Lower lobe of right lung (tissue), 2 donors: ENCODE results near the gene CREBRF. TPM values are rescaled to one million over a fixed set of nuclear protein-coding genes. Genes with fewer than 3 reads are reported as not detected.

Experiments
- ATAC-seq, 2 donors: fragments of 200-7000 bp; cut with Tn5 transposase; one replicate each; pipeline ENCODE4 v1.9.1; 2020 to 2022; ENCODE audit warnings: mild to moderate bottlenecking in 2 of 2, moderate library complexity in 2 of 2
- DNase-seq: peaks from one replicate; pipeline ENCODE4 v3.0.0-alpha.2; 2020
- H3K27ac ChIP-seq: fragments of 200-600 bp; one replicate; pipeline ENCODE4 v1.8.0; 2022
- H3K27me3 ChIP-seq: fragments of 200-600 bp; one replicate; pipeline ENCODE4 v1.8.0; 2022; ENCODE audit warnings: low read depth
- H3K36me3 ChIP-seq: fragments of 200-600 bp; one replicate; pipeline ENCODE4 v1.8.0; 2022; ENCODE audit warnings: mild to moderate bottlenecking
- H3K4me1 ChIP-seq: fragments of 200-600 bp; one replicate; pipeline ENCODE4 v1.8.0; 2022
- H3K4me3 ChIP-seq: fragments of 200-600 bp; one replicate; pipeline ENCODE4 v1.8.0; 2022; ENCODE audit warnings: mild to moderate bottlenecking
- H3K9me3 ChIP-seq: fragments of 200-600 bp; one replicate; pipeline ENCODE4 v1.8.0; 2022
- CTCF ChIP-seq: fragments of 200-600 bp; IDR thresholded peaks from one replicate; pipeline ENCODE4 v1.8.0; 2022; ENCODE audit warnings: antibody characterized with exemption, mild to moderate bottlenecking
- intact Hi-C: fragments of 100-400 bp; cut with DNase I; formaldehyde crosslinking; loops from one replicate; pipeline ENCODE4 v1.11.0; 2022
- total RNA-seq: library from RNA; stranded (reverse); fragmentation: NEBNext Ultra II Directional; extraction: Animal tissue kit (Norgen Biotek cat#: 25700); gene quantifications from one replicate; pipeline ENCODE4 v1.2.1, GENCODE V29; 2021
- donor health status: DM: no; HTN: yes; CAD: no; lungs with severe emphysema.

CREBRF gene
- total RNA-seq, 1 donor from 2014 or later, result 50.2 TPM

GRCh38 chr5:173175523-173175922 is 119.4 kb downstream of the CREBRF start:
- no peak for ATAC-seq
- H3K9me3 ChIP-seq, result peaks cover 5% of the 10 kb centered on the region

GRCh38 chr5:173178369-173178910 is 122.3 kb downstream of the CREBRF start:
- H3K9me3 ChIP-seq, result peaks cover 9% of the 10 kb centered on the region
- H3K4me1 ChIP-seq, result no peaks in the 10 kb centered on the region
- no peaks in the 10 kb centered on the region for H3K36me3 ChIP-seq
- TF ChIP-seq CTCF, result no peak
- intact Hi-C loops, result no loop called here
- H3K27ac ChIP-seq, result no peak overlapping the region
- no peak for DNase-seq
- no peaks in the 10 kb centered on the region for H3K27me3 ChIP-seq
- H3K4me3 ChIP-seq, result no peak overlapping the region
- no peak for ATAC-seq

More at GRCh38 chr5:173175523-173175922, 119.4 kb downstream of the CREBRF start:
- intact Hi-C loops, result no loop called here
- Histone ChIP-seq H3K36me3 (no peaks in the 10 kb centered on the region), H3K27ac (no peak overlapping the region), H3K4me1 (no peaks in the 10 kb centered on the region), H3K27me3 (no peaks in the 10 kb centered on the region), H3K4me3 (no peak overlapping the region)
- DNase-seq, result no peak
- no peak for TF ChIP-seq CTCF

GRCh38 chr5:173180331-173180730 is 124.2 kb downstream of the CREBRF start:
- Histone ChIP-seq H3K9me3 (peaks cover 9% of the 10 kb centered on the region), H3K4me3 (no peak overlapping the region), H3K4me1 (no peaks in the 10 kb centered on the region), H3K36me3 (no peaks in the 10 kb centered on the region), H3K27ac (no peak overlapping the region), H3K27me3 (no peaks in the 10 kb centered on the region)
- intact Hi-C loops, result no loop called here
- TF ChIP-seq CTCF, result no peak
- no peak for ATAC-seq
- no peak for DNase-seq

- H3K36me3 ChIP-seq, result no peaks in the 10 kb centered on the region
- peak in 1 of 2 donors; percentile 45 for ATAC-seq
- TF ChIP-seq CTCF, result no peak
Measured at GRCh38 chr5:173187054-173187743, 131.0 kb downstream of the CREBRF start.

GRCh38 chr5:173188280-173188679 is 132.1 kb downstream of the CREBRF start:
- no peak for TF ChIP-seq CTCF
- DNase-seq, result no peak
- H3K27me3 ChIP-seq, result no peaks in the 10 kb centered on the region
- no peaks in the 10 kb centered on the region for H3K4me1 ChIP-seq
- H3K4me3 ChIP-seq, result no peak overlapping the region
- H3K36me3 ChIP-seq, result no peaks in the 10 kb centered on the region
- no peak for ATAC-seq
- no peak overlapping the region for H3K27ac ChIP-seq
- no peaks in the 10 kb centered on the region for H3K9me3 ChIP-seq
- intact Hi-C loops, result no loop called here

More at GRCh38 chr5:173187054-173187743, 131.0 kb downstream of the CREBRF start:
- intact Hi-C loops, result no loop called here
- H3K27ac ChIP-seq, result no peak overlapping the region
- H3K9me3 ChIP-seq, result no peaks in the 10 kb centered on the region
- H3K27me3 ChIP-seq, result no peaks in the 10 kb centered on the region
- no peaks in the 10 kb centered on the region for H3K4me1 ChIP-seq
- H3K4me3 ChIP-seq, result no peak overlapping the region
- DNase-seq, result no peak

Other genes starting within 250 kb of the CREBRF start
- gene ERGIC1, start 222.1 kb upstream of the CREBRF start, total RNA-seq, result 177 TPM
- gene RPL26L1, start 96.9 kb upstream of the CREBRF start, total RNA-seq, result 16.6 TPM
- gene ATP6V0E1, start 72.6 kb upstream of the CREBRF start, total RNA-seq, result 285 TPM
- gene BNIP1, start 88.2 kb downstream of the CREBRF start, total RNA-seq, result 8.4 TPM
- gene NKX2-5, start 178.9 kb downstream of the CREBRF start, total RNA-seq, result not detected